ENCODE data around the gene ZFYVE27. TPM values are rescaled to one million over a fixed set of nuclear protein-coding genes. Genes with fewer than 3 reads are reported as not detected.
A peak's percentile ranks its signal among the peaks of the same experiment; 100 is the strongest.

The ZFYVE27 gene
- total RNA-seq, 4 donors from 2014 or later: 33.4 to 46.8 (median 42.7) TPM

DNA sequence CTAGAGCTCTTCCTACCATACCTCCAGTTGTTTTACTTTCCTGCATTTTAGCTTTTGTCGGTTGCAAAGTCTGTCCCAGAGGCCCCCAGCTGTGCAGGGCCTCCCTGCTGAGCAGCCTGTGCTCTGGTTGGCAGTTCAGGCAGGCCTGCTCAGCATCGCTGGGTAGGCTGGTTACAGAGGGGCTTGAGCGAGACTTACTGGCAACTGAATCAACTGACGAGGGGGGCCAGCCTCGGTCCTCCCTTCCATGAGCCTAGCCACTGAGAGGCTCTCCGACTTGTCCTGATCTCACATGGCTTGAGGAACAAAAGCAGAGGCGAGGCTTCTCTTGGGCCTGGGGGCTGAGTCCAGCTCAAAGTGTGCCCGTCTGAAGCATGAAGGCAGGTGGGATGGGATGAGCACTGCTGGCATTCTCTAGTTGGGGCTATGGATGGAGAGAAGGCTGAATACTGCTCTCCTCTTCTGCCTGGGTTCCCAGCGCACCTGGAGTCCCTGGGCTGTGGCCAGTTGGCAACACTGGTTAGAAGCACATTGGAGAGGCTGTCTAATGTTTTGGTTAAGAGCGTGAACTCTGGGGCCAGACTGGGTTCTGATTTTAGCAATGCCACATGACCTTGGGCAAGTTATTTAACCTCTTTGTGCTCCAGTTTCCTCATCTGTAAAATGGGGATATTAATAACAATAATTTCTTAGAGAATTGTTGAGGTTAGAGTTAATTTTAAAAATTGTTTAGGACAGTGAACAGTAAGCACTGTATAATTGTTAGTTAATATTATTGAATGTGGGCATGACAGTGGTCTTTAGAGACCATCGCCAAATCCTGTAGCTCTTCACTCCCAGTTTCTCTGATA lies 41.7 kb downstream of the ZFYVE27 start:
- DNase-seq (ENCODE audit: low spot score in 2 of 2): no peak
- Histone ChIP-seq H3K4me3 (no peak overlapping the region), H3K36me3 (no peaks in the 10 kb centered on the region), H3K9me3 (no peaks in the 10 kb centered on the region), H3K27me3 (no peaks in the 10 kb centered on the region), H3K27ac (peak overlapping the region in 2 of 4 donors; percentile 28 to 81), H3K4me1 (peaks cover 0 to 33% (median 23%) of the 10 kb centered on the region in 4 donors)
- 65 to 72% methylated on average over 10 to 11 of the region's 11 CpGs for WGBS, 2 donors
- TF ChIP-seq POLR2A (IDR thresholded peaks at IDR 0.05) (no peak), EP300 (IDR thresholded peaks at IDR 0.05) (no peak)
- TF ChIP-seq, protein P1, sequence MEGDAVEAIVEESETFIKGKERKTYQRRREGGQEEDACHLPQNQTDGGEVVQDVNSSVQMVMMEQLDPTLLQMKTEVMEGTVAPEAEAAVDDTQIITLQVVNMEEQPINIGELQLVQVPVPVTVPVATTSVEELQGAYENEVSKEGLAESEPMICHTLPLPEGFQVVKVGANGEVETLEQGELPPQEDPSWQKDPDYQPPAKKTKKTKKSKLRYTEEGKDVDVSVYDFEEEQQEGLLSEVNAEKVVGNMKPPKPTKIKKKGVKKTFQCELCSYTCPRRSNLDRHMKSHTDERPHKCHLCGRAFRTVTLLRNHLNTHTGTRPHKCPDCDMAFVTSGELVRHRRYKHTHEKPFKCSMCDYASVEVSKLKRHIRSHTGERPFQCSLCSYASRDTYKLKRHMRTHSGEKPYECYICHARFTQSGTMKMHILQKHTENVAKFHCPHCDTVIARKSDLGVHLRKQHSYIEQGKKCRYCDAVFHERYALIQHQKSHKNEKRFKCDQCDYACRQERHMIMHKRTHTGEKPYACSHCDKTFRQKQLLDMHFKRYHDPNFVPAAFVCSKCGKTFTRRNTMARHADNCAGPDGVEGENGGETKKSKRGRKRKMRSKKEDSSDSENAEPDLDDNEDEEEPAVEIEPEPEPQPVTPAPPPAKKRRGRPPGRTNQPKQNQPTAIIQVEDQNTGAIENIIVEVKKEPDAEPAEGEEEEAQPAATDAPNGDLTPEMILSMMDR (IDR thresholded peaks at IDR 0.05): no peak

DNA sequence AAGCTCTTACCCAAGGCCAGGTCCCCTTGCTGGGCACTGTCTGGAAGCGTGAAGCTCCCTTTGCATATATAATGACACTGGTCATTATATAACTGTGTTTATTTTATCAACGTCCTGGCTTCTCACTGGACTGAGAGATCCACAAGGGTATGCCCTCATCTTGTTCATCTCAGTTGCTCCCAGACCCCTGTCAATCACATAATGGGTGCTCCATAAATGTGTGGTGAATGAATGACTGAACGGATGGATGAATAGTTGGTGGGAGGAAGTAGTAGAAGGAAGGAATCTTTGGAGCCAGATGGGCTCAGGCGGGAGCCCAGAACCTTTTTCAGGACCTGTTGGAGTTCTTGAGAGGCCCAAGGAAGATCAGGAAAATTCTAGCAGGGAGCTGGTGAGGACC lies 42.6 kb downstream of the ZFYVE27 start:
- peak overlapping the region in 2 of 4 donors; percentile 79 to 81 for H3K27ac ChIP-seq
- no peak overlapping the region for H3K4me3 ChIP-seq
- no peaks in the 10 kb centered on the region for H3K36me3 ChIP-seq
- no peaks in the 10 kb centered on the region for H3K27me3 ChIP-seq
- TF ChIP-seq EP300 (IDR thresholded peaks at IDR 0.05) (no peak), POLR2A (IDR thresholded peaks at IDR 0.05) (no peak)
- TF ChIP-seq, protein P1 (IDR thresholded peaks at IDR 0.05): no peak
- 55 to 68% methylated on average over 4 of the region's 4 CpGs for WGBS, 2 donors
- no peak for DNase-seq (ENCODE audit: low spot score in 2 of 2)
- peaks cover 0 to 33% (median 23%) of the 10 kb centered on the region in 4 donors for H3K4me1 ChIP-seq
- H3K9me3 ChIP-seq: no peaks in the 10 kb centered on the region

DNA sequence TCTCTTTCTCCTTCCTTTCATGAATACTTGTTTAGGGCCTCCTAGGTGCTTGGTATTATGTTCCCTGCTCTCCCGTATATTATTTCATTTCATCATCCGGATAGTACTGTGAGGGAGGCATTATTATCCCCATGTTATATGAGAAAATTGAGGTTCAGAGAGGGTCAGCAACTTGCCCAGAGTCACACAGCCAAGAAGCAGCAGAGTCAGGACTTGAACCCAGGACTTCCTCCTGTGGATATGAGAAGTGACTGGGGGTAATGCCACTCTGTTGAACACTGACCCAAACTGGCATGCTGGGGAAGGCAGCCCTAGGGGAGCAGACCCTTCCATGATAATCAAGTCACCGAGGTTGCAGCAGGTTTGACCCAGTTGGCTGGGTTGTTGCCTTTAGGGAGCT lies 43.0 kb downstream of the ZFYVE27 start:
- Histone ChIP-seq H3K27ac (peak overlapping the region in 3 of 4 donors; percentile 64 to 81 (median 79)), H3K27me3 (no peaks in the 10 kb centered on the region), H3K4me3 (no peak overlapping the region), H3K4me1 (peaks cover 0 to 33% (median 23%) of the 10 kb centered on the region in 4 donors), H3K36me3 (no peaks in the 10 kb centered on the region), H3K9me3 (no peaks in the 10 kb centered on the region)
- TF ChIP-seq, protein P1 (IDR thresholded peaks at IDR 0.05): no peak
- TF ChIP-seq POLR2A (IDR thresholded peaks at IDR 0.05): no peak
- 92 to 94% methylated on average over 3 of the region's 3 CpGs for WGBS, 2 donors
- DNase-seq (ENCODE audit: low spot score in 2 of 2): no peak

DNA sequence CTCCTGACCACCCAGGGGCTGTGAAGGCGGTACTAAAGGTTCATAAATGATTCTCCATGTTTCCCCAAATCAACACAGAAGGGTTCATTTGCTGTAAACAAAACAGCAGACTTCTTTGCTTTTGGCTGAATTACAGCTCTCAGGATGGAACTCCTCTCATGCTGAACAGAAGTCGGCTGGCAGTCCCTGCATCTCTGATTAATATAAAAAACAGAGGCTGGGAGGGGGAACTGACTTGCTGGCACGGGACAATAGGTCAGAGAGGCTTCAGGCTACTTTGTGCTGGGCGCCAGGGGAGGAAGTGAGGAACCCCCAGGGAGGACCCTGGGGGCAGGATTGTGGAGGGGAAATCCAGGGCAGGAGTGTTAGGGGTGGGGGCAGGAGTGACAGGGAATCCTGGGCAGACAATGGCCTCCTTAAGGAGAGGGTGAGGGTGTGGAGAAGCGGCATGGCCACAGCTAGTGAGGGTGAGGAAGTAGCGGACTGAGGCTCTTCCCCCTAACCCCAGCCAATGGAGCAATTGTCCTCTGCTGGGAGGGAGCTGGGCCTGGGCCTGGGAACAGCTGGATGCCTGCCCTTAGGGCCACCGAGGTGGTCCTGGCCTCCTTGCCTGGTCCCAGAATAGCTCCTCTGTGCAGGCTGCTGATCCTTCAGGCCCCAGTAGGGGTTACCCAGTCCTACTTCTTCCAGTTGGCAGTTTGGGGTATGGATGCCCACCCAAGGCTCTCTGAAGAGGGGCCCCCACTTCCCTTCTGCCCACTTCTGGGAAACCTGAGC lies 44.1 kb downstream of the ZFYVE27 start:
- Histone ChIP-seq H3K4me3 (no peak overlapping the region), H3K9me3 (no peaks in the 10 kb centered on the region), H3K36me3 (no peaks in the 10 kb centered on the region), H3K27me3 (no peaks in the 10 kb centered on the region), H3K4me1 (peaks cover 0 to 33% (median 23%) of the 10 kb centered on the region in 4 donors), H3K27ac (peak overlapping the region; percentile 50 to 81 (median 72))
- DNase-seq (ENCODE audit: low spot score in 2 of 2): no peak
- 19 to 20% methylated on average over 6 to 7 of the region's 7 CpGs for WGBS, 2 donors
- TF ChIP-seq, protein P1 (IDR thresholded peaks at IDR 0.05): no peak
- TF ChIP-seq EP300 (IDR thresholded peaks at IDR 0.05) (peak in 1 of 2 donors; percentile 80), POLR2A (IDR thresholded peaks at IDR 0.05) (no peak)
